ENCODE measurements around the gene RAD51B.

DNA sequence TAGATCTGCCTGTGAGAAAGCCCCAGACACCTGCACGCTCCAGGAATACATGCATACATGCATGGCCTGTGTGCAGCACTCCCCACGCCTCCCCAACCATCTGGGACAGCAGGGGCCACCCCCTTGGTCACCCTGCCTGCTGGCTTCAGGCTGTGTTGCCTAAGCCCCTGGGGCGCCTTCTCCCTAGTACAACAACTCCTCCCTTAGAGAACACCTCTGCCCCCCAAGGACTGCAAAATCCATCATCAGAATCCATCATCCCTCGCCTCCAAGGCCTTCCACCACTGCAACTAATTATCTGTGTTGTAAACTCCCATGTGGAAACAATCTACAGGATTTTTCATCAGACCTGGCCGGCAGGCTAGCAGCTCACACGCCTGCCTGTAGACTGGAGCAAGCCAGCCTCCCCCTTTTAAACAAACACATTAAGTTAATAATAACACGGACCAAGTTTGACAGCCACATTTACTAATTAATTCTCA is 936.5 kb downstream of the RAD51B start:
- no peak for TF ChIP-seq CTCF (conservative IDR thresholded peaks at IDR 0.05)
- no peak for TF ChIP-seq ZFX (IDR thresholded peaks at IDR 0.05)

All from C4-2B (cell line).